Measurements from ENCODE around the gene PLCXD3.

GRCh38 chr5:41365369-41365768 is 145.0 kb downstream of the PLCXD3 start:
- no peak for TF ChIP-seq CEBPB (IDR thresholded peaks at IDR 0.05; ENCODE audit: borderline replicate concordance in 1 of 2, low read depth in 2 of 2, low read length in 2 of 2)
- TF ChIP-seq MEF2B (IDR thresholded peaks at IDR 0.05; ENCODE audit: partially characterized antibody, poor library complexity, severe bottlenecking), result no peak
- no peak for TF ChIP-seq MAX (IDR thresholded peaks at IDR 0.05; ENCODE audit: low read depth, low read length)
- no peak for TF ChIP-seq KDM1A (IDR thresholded peaks at IDR 0.05; ENCODE audit: borderline replicate concordance)
- TF ChIP-seq CTCF (IDR thresholded peaks at IDR 0.05 in 2 of 3, conservative IDR thresholded peaks at IDR 0.05 in 1 of 3; ENCODE audit: control insufficient read depth in 2 of 3, extremely low read depth in 1 of 3, insufficient read depth in 1 of 3, low read depth in 3 of 3, low read length in 3 of 3), result no peak
- TF ChIP-seq HDAC2 (IDR thresholded peaks at IDR 0.05), result no peak
- TF ChIP-seq SP1 (IDR thresholded peaks at IDR 0.05; ENCODE audit: low read depth, low read length), result no peak
- TF ChIP-seq MEF2A (IDR thresholded peaks at IDR 0.05; ENCODE audit: insufficient read depth, low read depth, low read length), result no peak
- no peak for TF ChIP-seq EZH2 (IDR thresholded peaks at IDR 0.05; ENCODE audit: borderline replicate concordance, control insufficient read depth, low read depth, low read length)
- no peak for TF ChIP-seq BACH1 (IDR thresholded peaks at IDR 0.05; ENCODE audit: borderline replicate concordance)
- no peak for TF ChIP-seq PKNOX1 (IDR thresholded peaks at IDR 0.05)
